ENCODE measurements around the gene EFCAB11. TPM values are rescaled to one million over a fixed set of nuclear protein-coding genes. Genes with fewer than 3 reads are reported as not detected.

Gene EFCAB11
- 1 to 10 TPM; 3.1 to 8.9 TPM for total RNA-seq

GRCh38 chr14:89954070-89955021 lies at the start of gene EFCAB11:
Gene EFCAB11, minus strand, starts transcription at chr14:89954730. Its CDS starts 70 bp downstream, at chr14:89954660.
- H3K9me3 ChIP-seq = no peaks in the 10 kb centered on the region
- peak within 1 kb of the TSS; percentile 44 to 95 for H3K27ac ChIP-seq
- ATAC-seq (ENCODE audit: insufficient number of reproducible peaks, low FRiP score, low read depth) = peak; percentile 96
- no peak for TF ChIP-seq CTCF (IDR thresholded peaks at IDR 0.05)
- no peaks in the 10 kb centered on the region for H3K36me3 ChIP-seq
- peak within 1 kb of the TSS; percentile 94 for H3K4me3 ChIP-seq
- DNase-seq (ENCODE audit: low spot score) = peak; percentile 89
- H3K4me1 ChIP-seq (ENCODE audit: control insufficient read depth in 1 of 2, low read depth in 2 of 2) = peaks cover 9 to 19% of the 10 kb centered on the region in 2 donors
- no peaks in the 10 kb centered on the region for H3K27me3 ChIP-seq (replicated peaks; ENCODE audit: insufficient read depth)

- Histone ChIP-seq H3K4me3 (no peak overlapping the region), H3K27ac (no peak overlapping the region), H3K36me3 (no peaks in the 10 kb centered on the region), H3K27me3 (replicated peaks; ENCODE audit: insufficient read depth) (no peaks in the 10 kb centered on the region), H3K4me1 (ENCODE audit: control insufficient read depth in 1 of 2, low read depth in 2 of 2) (no peaks in the 10 kb centered on the region), H3K9me3 (no peaks in the 10 kb centered on the region)
- DNase-seq (ENCODE audit: low spot score) (no peak), ATAC-seq (ENCODE audit: insufficient number of reproducible peaks, low FRiP score, low read depth) (no peak)
- no peak for TF ChIP-seq CTCF (IDR thresholded peaks at IDR 0.05)
Observed at GRCh38 chr14:90003526-90004307, 49.2 kb upstream of the EFCAB11 start.

- Histone ChIP-seq H3K4me1 (ENCODE audit: control insufficient read depth in 1 of 2, low read depth in 2 of 2) (no peaks in the 10 kb centered on the region), H3K36me3 (peaks cover 5% of the 10 kb centered on the region), H3K4me3 (no peak overlapping the region), H3K27me3 (replicated peaks; ENCODE audit: insufficient read depth) (no peaks in the 10 kb centered on the region), H3K27ac (no peak overlapping the region), H3K9me3 (no peaks in the 10 kb centered on the region)
- TF ChIP-seq CTCF (IDR thresholded peaks at IDR 0.05) = no peak
- no peak for ATAC-seq (ENCODE audit: insufficient number of reproducible peaks, low FRiP score, low read depth)
- no peak for DNase-seq (ENCODE audit: low spot score)
Observed at GRCh38 chr14:90000935-90001334, 46.4 kb upstream of the EFCAB11 start.

- ATAC-seq (ENCODE audit: insufficient number of reproducible peaks, low FRiP score, low read depth) = no peak
- no peak for TF ChIP-seq CTCF (IDR thresholded peaks at IDR 0.05)
Observed at GRCh38 chr14:89996963-89997362, 42.4 kb upstream of the EFCAB11 start.

GRCh38 chr14:89992273-89992672 lies 37.7 kb upstream of the EFCAB11 start:
- H3K4me1 ChIP-seq (ENCODE audit: control insufficient read depth in 1 of 2, low read depth in 2 of 2) = no peaks in the 10 kb centered on the region
- DNase-seq (ENCODE audit: low spot score) (no peak), ATAC-seq (ENCODE audit: insufficient number of reproducible peaks, low FRiP score, low read depth) (no peak)
- no peak overlapping the region for H3K27ac ChIP-seq
- H3K27me3 ChIP-seq (replicated peaks; ENCODE audit: insufficient read depth) = no peaks in the 10 kb centered on the region
- no peak overlapping the region for H3K4me3 ChIP-seq
- H3K9me3 ChIP-seq = no peaks in the 10 kb centered on the region
- no peak for TF ChIP-seq CTCF (IDR thresholded peaks at IDR 0.05)
- peaks cover 21% of the 10 kb centered on the region for H3K36me3 ChIP-seq

More at GRCh38 chr14:89996963-89997362, 42.4 kb upstream of the EFCAB11 start:
- no peak overlapping the region for H3K27ac ChIP-seq
- no peaks in the 10 kb centered on the region for H3K27me3 ChIP-seq (replicated peaks; ENCODE audit: insufficient read depth)
- DNase-seq (ENCODE audit: low spot score) = no peak
- H3K4me3 ChIP-seq = no peak overlapping the region
- H3K4me1 ChIP-seq (ENCODE audit: control insufficient read depth in 1 of 2, low read depth in 2 of 2) = no peaks in the 10 kb centered on the region
- no peaks in the 10 kb centered on the region for H3K9me3 ChIP-seq
- peaks cover 21% of the 10 kb centered on the region for H3K36me3 ChIP-seq

All from thoracic aorta (tissue), 2 donors.